ENCODE data around the gene ZNF335.
"Not testable (repeated sequence)": the region's sequence is repeated elsewhere in the genome, so short reads cannot be mapped to it uniquely, and the experiment has no call there.

The ZNF335 gene

GRCh38 chr20:45938727-45939438, 33.1 kb downstream of the ZNF335 start:
- no peak overlapping the region for H3K9ac ChIP-seq (ENCODE audit: low read depth, low read length)
- no peaks in the 10 kb centered on the region for H3K9me3 ChIP-seq (ENCODE audit: control insufficient read depth, insufficient read depth, low read length)
- no peak overlapping the region for H3K4me3 ChIP-seq (ENCODE audit: low read depth, low read length)
- H3K36me3 ChIP-seq (ENCODE audit: control insufficient read depth, insufficient read depth, low read length), result peaks cover 62% of the 10 kb centered on the region
- peak overlapping the region; percentile 85 for H3K27ac ChIP-seq (ENCODE audit: low read depth, low read length)
- H3K27me3 ChIP-seq (ENCODE audit: control insufficient read depth, insufficient read depth, low read length), result no peaks in the 10 kb centered on the region
- peaks cover 20% of the 10 kb centered on the region for H3K4me1 ChIP-seq (ENCODE audit: control insufficient read depth, insufficient read depth, low read length)

- Histone ChIP-seq H3K4me1 (ENCODE audit: control insufficient read depth, insufficient read depth, low read length) (peaks cover 26% of the 10 kb centered on the region), H3K27me3 (ENCODE audit: control insufficient read depth, insufficient read depth, low read length) (no peaks in the 10 kb centered on the region), H3K36me3 (ENCODE audit: control insufficient read depth, insufficient read depth, low read length) (peaks cover 51% of the 10 kb centered on the region), H3K9me3 (ENCODE audit: control insufficient read depth, insufficient read depth, low read length) (no peaks in the 10 kb centered on the region), H3K27ac (ENCODE audit: low read depth, low read length) (peak overlapping the region; percentile 85), H3K4me3 (ENCODE audit: low read depth, low read length) (no peak overlapping the region), H3K9ac (ENCODE audit: low read depth, low read length) (no peak overlapping the region)
Measured at GRCh38 chr20:45937765-45938164, 34.2 kb downstream of the ZNF335 start.

GRCh38 chr20:45935416-45936046, 36.5 kb downstream of the ZNF335 start:
- peaks cover 26% of the 10 kb centered on the region for H3K4me1 ChIP-seq (ENCODE audit: control insufficient read depth, insufficient read depth, low read length)
- H3K27me3 ChIP-seq (ENCODE audit: control insufficient read depth, insufficient read depth, low read length), result no peaks in the 10 kb centered on the region
- H3K27ac ChIP-seq (ENCODE audit: low read depth, low read length), result peak overlapping the region; percentile 82
- H3K9ac ChIP-seq (ENCODE audit: low read depth, low read length), result peak overlapping the region; percentile 28
- H3K36me3 ChIP-seq (ENCODE audit: control insufficient read depth, insufficient read depth, low read length), result peaks cover 35% of the 10 kb centered on the region
- no peaks in the 10 kb centered on the region for H3K9me3 ChIP-seq (ENCODE audit: control insufficient read depth, insufficient read depth, low read length)
- H3K4me3 ChIP-seq (ENCODE audit: low read depth, low read length), result peak overlapping the region; percentile 75

- peak within 1 kb of the TSS; percentile 100 for H3K27ac ChIP-seq (ENCODE audit: low read depth, low read length)
- peaks cover 26% of the 10 kb centered on the region for H3K4me1 ChIP-seq (ENCODE audit: control insufficient read depth, insufficient read depth, low read length)
- H3K27me3 ChIP-seq (ENCODE audit: control insufficient read depth, insufficient read depth, low read length), result no peaks in the 10 kb centered on the region
- peak within 1 kb of the TSS; percentile 75 for H3K4me3 ChIP-seq (ENCODE audit: low read depth, low read length)
- H3K36me3 ChIP-seq (ENCODE audit: control insufficient read depth, insufficient read depth, low read length), result peaks cover 28% of the 10 kb centered on the region
- no peaks in the 10 kb centered on the region for H3K9me3 ChIP-seq (ENCODE audit: control insufficient read depth, insufficient read depth, low read length)
- H3K9ac ChIP-seq (ENCODE audit: low read depth, low read length), result peak within 1 kb of the TSS; percentile 100
Measured at GRCh38 chr20:45934586-45935415, 37.2 kb downstream of the ZNF335 start, which contains the start of gene PCIF1. PCIF1 (plus strand) TSS chr20:45934683; CDS start chr20:45939000, 4,317 bp downstream.

GRCh38 chr20:45934046-45934585, 37.9 kb downstream of the ZNF335 start:
- Histone ChIP-seq H3K9me3 (ENCODE audit: control insufficient read depth, insufficient read depth, low read length) (no peaks in the 10 kb centered on the region), H3K27ac (ENCODE audit: low read depth, low read length) (peak overlapping the region; percentile 100), H3K27me3 (ENCODE audit: control insufficient read depth, insufficient read depth, low read length) (no peaks in the 10 kb centered on the region), H3K36me3 (ENCODE audit: control insufficient read depth, insufficient read depth, low read length) (peaks cover 21% of the 10 kb centered on the region), H3K4me1 (ENCODE audit: control insufficient read depth, insufficient read depth, low read length) (peaks cover 25% of the 10 kb centered on the region), H3K9ac (ENCODE audit: low read depth, low read length) (peak overlapping the region; percentile 100), H3K4me3 (ENCODE audit: low read depth, low read length) (peak overlapping the region; percentile 75)

- Histone ChIP-seq H3K27me3 (ENCODE audit: control insufficient read depth, insufficient read depth, low read length) (no peaks in the 10 kb centered on the region), H3K9me3 (ENCODE audit: control insufficient read depth, insufficient read depth, low read length) (no peaks in the 10 kb centered on the region), H3K4me3 (ENCODE audit: low read depth, low read length) (peak overlapping the region; percentile 75), H3K27ac (ENCODE audit: low read depth, low read length) (peak overlapping the region; percentile 100), H3K9ac (ENCODE audit: low read depth, low read length) (peak overlapping the region; percentile 100), H3K36me3 (ENCODE audit: control insufficient read depth, insufficient read depth, low read length) (peaks cover 15% of the 10 kb centered on the region), H3K4me1 (ENCODE audit: control insufficient read depth, insufficient read depth, low read length) (peaks cover 19% of the 10 kb centered on the region)
Measured at GRCh38 chr20:45933266-45934045, 38.5 kb downstream of the ZNF335 start.

- H3K4me3 ChIP-seq (ENCODE audit: low read depth, low read length), result not testable (repeated sequence)
Measured at GRCh38 chr20:45931680-45932079, 40.3 kb downstream of the ZNF335 start.

GRCh38 chr20:45927071-45927878, 44.7 kb downstream of the ZNF335 start:
- no peaks in the 10 kb centered on the region for H3K27me3 ChIP-seq (ENCODE audit: control insufficient read depth, insufficient read depth, low read length)
- H3K9me3 ChIP-seq (ENCODE audit: control insufficient read depth, insufficient read depth, low read length), result no peaks in the 10 kb centered on the region
- no peak overlapping the region for H3K27ac ChIP-seq (ENCODE audit: low read depth, low read length)
- H3K36me3 ChIP-seq (ENCODE audit: control insufficient read depth, insufficient read depth, low read length), result no peaks in the 10 kb centered on the region
- H3K4me1 ChIP-seq (ENCODE audit: control insufficient read depth, insufficient read depth, low read length), result no peaks in the 10 kb centered on the region
- H3K9ac ChIP-seq (ENCODE audit: low read depth, low read length), result no peak overlapping the region
- no peak overlapping the region for H3K4me3 ChIP-seq (ENCODE audit: low read depth, low read length)

More at GRCh38 chr20:45931680-45932079, 40.3 kb downstream of the ZNF335 start:
- not testable (repeated sequence) for H3K9ac ChIP-seq (ENCODE audit: low read depth, low read length); H3K27me3 ChIP-seq (ENCODE audit: control insufficient read depth, insufficient read depth, low read length); H3K4me1 ChIP-seq (ENCODE audit: control insufficient read depth, insufficient read depth, low read length); H3K27ac ChIP-seq (ENCODE audit: low read depth, low read length); H3K36me3 ChIP-seq (ENCODE audit: control insufficient read depth, insufficient read depth, low read length); H3K9me3 ChIP-seq (ENCODE audit: control insufficient read depth, insufficient read depth, low read length)

GRCh38 chr20:45926731-45927070, 45.3 kb downstream of the ZNF335 start:
- Histone ChIP-seq H3K4me1 (ENCODE audit: control insufficient read depth, insufficient read depth, low read length) (no peaks in the 10 kb centered on the region), H3K9ac (ENCODE audit: low read depth, low read length) (no peak overlapping the region), H3K4me3 (ENCODE audit: low read depth, low read length) (no peak overlapping the region), H3K27me3 (ENCODE audit: control insufficient read depth, insufficient read depth, low read length) (no peaks in the 10 kb centered on the region), H3K36me3 (ENCODE audit: control insufficient read depth, insufficient read depth, low read length) (no peaks in the 10 kb centered on the region), H3K27ac (ENCODE audit: low read depth, low read length) (no peak overlapping the region), H3K9me3 (ENCODE audit: control insufficient read depth, insufficient read depth, low read length) (no peaks in the 10 kb centered on the region)

Measured in HUES48 (cell line).